Measurements from ENCODE around the gene OR6C4. TPM values are rescaled to one million over a fixed set of nuclear protein-coding genes. Genes with fewer than 3 reads are reported as not detected.
"Not testable (repeated sequence)": the region's sequence is repeated elsewhere in the genome, so short reads cannot be mapped to it uniquely, and the experiment has no call there.

The OR6C4 gene
- not detected for total RNA-seq

DNA sequence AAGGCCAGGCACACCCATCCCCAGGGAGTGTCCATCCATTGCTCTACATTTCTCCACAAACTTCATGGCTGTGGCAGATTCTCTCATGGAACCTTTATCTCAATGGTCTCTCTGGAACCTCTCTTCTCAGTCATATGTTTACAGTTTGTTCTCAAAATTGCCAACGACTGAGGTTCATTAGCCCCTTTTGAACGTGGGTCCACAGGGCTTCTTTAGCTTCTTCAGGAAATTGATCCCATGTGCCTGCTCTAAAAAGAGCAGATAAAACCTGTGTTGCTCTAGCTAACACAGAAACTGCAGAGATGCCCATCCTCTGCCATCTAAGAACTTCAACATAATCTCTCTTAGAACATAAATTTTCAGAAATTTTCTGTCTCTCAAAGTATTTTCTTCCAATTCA is at the start of gene OR6C4:
Gene OR6C4 (plus strand): TSS at position 301 of the 400 bp plus-strand sequence. CDS start 1,625 bp downstream, outside the sequence.
- DNase-seq: no peak
- Histone ChIP-seq H3K27ac (no peak within 1 kb of the TSS), H3K4me1 (no peaks in the 10 kb centered on the region), H3K36me3 (no peaks in the 10 kb centered on the region), H3K9me3 (no peaks in the 10 kb centered on the region), H3K4me3 (no peak within 1 kb of the TSS), H3K27me3 (no peaks in the 10 kb centered on the region)
- no peak for TF ChIP-seq POLR2A (IDR thresholded peaks at IDR 0.05)
- TF ChIP-seq, protein P1, sequence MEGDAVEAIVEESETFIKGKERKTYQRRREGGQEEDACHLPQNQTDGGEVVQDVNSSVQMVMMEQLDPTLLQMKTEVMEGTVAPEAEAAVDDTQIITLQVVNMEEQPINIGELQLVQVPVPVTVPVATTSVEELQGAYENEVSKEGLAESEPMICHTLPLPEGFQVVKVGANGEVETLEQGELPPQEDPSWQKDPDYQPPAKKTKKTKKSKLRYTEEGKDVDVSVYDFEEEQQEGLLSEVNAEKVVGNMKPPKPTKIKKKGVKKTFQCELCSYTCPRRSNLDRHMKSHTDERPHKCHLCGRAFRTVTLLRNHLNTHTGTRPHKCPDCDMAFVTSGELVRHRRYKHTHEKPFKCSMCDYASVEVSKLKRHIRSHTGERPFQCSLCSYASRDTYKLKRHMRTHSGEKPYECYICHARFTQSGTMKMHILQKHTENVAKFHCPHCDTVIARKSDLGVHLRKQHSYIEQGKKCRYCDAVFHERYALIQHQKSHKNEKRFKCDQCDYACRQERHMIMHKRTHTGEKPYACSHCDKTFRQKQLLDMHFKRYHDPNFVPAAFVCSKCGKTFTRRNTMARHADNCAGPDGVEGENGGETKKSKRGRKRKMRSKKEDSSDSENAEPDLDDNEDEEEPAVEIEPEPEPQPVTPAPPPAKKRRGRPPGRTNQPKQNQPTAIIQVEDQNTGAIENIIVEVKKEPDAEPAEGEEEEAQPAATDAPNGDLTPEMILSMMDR (IDR thresholded peaks at IDR 0.05): no peak

DNA sequence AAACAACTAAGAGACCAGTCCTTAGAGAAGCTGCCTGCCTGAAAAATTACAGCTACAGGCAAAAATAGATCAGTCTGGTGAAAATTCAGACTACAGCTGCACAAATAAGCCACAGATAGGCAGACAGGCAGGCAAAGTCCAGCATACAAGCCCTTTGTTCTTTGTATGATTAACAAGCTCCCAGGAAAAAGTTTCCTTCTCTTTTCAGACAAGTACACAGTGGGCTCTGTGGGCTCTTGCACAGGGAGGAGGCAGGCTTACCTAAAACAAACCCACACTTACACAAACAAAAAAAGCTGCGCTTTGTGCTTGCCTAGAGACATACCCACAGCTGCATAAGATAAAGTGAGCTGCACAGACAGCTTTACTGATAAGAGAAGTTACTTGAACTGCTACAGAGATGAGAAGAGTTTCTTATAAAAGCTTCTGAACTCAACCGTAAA is 49.6 kb upstream of the OR6C4 start:
- Histone ChIP-seq H3K4me1 (no peaks in the 10 kb centered on the region), H3K4me3 (no peak overlapping the region), H3K36me3 (no peaks in the 10 kb centered on the region), H3K9me3 (no peaks in the 10 kb centered on the region), H3K27ac (no peak overlapping the region), H3K27me3 (no peaks in the 10 kb centered on the region)
- no peak for DNase-seq
- TF ChIP-seq, protein P1 (IDR thresholded peaks at IDR 0.05): no peak

DNA sequence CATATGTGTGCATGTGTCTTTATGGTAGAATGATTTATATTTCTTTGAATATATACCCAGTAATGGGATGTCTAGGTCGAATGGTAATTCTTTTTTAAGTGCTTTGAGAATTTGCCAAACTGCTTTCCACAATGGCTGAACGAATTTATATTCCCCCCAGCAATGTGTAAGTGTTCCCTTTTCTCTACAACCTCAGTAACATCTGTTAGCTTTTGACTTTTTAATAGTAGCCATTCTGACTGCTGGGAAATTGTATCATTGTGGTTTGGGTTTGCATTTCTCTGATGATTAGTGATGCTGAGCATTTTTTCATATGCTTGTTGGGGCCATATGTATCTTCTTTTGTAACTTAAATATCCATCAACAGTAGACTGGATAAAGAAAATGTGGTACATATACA is 47.8 kb upstream of the OR6C4 start:
- Histone ChIP-seq H3K4me1 (no peaks in the 10 kb centered on the region), H3K9me3 (no peaks in the 10 kb centered on the region), H3K36me3 (no peaks in the 10 kb centered on the region), H3K4me3 (no peak overlapping the region), H3K27ac (no peak overlapping the region), H3K27me3 (no peaks in the 10 kb centered on the region)
- TF ChIP-seq, protein P1 (IDR thresholded peaks at IDR 0.05): no peak
- TF ChIP-seq POLR2A (IDR thresholded peaks at IDR 0.05): no peak
- DNase-seq: no peak

DNA sequence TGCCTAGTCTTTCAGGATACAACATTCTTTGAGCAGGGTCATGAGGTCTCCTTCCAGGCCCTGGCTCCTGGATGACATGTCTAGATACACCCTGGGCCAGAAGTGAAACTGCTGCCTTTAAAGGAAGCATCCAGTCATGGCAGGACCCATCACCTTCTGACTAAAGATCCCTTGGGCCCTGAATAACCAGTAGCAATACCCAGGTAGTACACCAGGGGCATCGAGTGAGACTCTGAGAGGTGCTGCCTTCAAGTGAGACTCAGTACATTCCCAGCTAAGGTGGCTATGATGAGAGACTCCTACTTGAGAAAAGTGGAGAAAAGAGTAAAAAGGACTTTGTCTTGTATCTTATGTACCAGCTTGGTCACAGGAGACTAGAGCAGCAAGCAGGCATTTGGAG is 33.7 kb upstream of the OR6C4 start:
- no peak for DNase-seq
- Histone ChIP-seq H3K9me3 (no peaks in the 10 kb centered on the region), H3K27ac (no peak overlapping the region), H3K4me3 (no peak overlapping the region), H3K27me3 (no peaks in the 10 kb centered on the region), H3K4me1 (no peaks in the 10 kb centered on the region), H3K36me3 (no peaks in the 10 kb centered on the region)
- TF ChIP-seq POLR2A (IDR thresholded peaks at IDR 0.05): no peak
- TF ChIP-seq, protein P1 (IDR thresholded peaks at IDR 0.05): no peak

DNA sequence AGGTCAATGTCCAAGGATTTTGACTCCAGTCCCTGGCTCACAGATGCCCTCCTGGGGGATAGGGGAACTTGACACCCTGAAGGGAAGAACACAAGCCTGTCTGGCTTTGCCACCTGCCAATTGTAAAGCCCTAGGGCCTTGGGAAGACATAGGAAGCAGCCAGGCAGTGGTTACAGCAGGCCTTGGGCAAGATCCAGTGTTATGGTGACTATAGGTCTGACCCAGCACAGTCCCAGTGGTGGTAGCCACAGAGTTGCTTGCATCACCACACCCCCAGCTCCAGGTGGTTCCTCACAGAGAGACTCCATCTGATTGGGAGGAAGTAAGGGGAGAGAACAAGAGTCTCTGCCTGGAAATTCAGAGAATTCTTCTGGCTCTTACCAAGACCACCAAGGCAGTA is 33.0 kb upstream of the OR6C4 start:
- Histone ChIP-seq H3K9me3 (no peaks in the 10 kb centered on the region), H3K27ac (no peak overlapping the region)
- no peak for DNase-seq

DNA sequence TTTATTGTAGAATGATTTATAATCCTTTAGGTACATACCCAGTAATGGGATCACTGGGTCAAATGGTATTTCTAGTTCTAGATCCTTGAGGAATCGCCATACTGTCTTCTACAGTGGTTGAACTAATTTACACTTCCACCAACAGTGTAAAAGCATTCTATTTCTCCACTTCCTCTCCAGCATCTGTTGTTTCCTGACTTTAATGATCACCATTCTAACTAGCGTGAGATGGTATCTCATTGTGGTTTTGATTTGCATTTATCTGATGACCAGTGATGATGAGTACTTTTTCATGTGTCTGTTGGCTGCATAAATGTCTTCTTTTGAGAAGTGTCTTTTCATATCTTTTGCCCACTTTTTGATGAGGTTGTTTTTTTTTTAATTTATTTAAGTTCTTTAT is 1.2 kb upstream of the OR6C4 start:
- H3K36me3 ChIP-seq, H3K27ac ChIP-seq, H3K4me1 ChIP-seq, H3K4me3 ChIP-seq, DNase-seq, H3K9me3 ChIP-seq, H3K27me3 ChIP-seq: not testable (repeated sequence)

More for the DNA sequence above, 33.0 kb upstream of the OR6C4 start:
- Histone ChIP-seq H3K4me3 (no peak overlapping the region), H3K27me3 (no peaks in the 10 kb centered on the region), H3K36me3 (no peaks in the 10 kb centered on the region), H3K4me1 (no peaks in the 10 kb centered on the region)
- no peak for TF ChIP-seq POLR2A (IDR thresholded peaks at IDR 0.05)
- TF ChIP-seq, protein P1 (IDR thresholded peaks at IDR 0.05): no peak

Measured in Peyer's patch (tissue), 4 donors.